HL-60 (cell line): ENCODE measurements around the gene DPP10.

ENCODE experiments used
- DNase-seq, 2 experiments: peaks; one replicate each; pipeline ENCODE4 v3.0.0-alpha.2; 2010 to 2020; ENCODE audit warnings: low read depth in 1 of 2, low spot score in 1 of 2
- H3K27ac ChIP-seq: fragments of 250-450 bp; sonication (Bioruptor Pico); replicated peaks from 2 replicates; pipeline ENCODE4 v1.5.1; 2020; ENCODE audit warnings: mild to moderate bottlenecking, moderate library complexity
- H3K27me3 ChIP-seq: fragments of 250-450 bp; sonication (Bioruptor Pico); 2 replicates; pipeline ENCODE4 v1.5.1; 2021; ENCODE audit warnings: mild to moderate bottlenecking, moderate library complexity; ENCODE audit not compliant: insufficient read depth, poor library complexity, severe bottlenecking
- H3K4me3 ChIP-seq: replicated peaks from 2 replicates; pipeline ENCODE4 v1.5.1; 2011; ENCODE audit warnings: mild to moderate bottlenecking, control low read depth, low read length; ENCODE audit not compliant: insufficient read depth
- CTCF ChIP-seq: IDR thresholded peaks from one replicate; pipeline ENCODE4 v1.5.1; 2011; ENCODE audit warnings: low read length, control low read depth, inconsistent platforms; ENCODE audit not compliant: insufficient read depth
- GABPA ChIP-seq: IDR thresholded peaks from 2 replicates; pipeline ENCODE4 v1.6.1; 2012; ENCODE audit warnings: low read depth
- POLR2AphosphoS5 ChIP-seq: IDR thresholded peaks from 2 replicates; pipeline ENCODE4 v1.6.1; 2012; ENCODE audit warnings: low read depth
- REST ChIP-seq: IDR thresholded peaks from 2 replicates; pipeline ENCODE4 v1.6.1; 2012; ENCODE audit warnings: low read depth; ENCODE audit not compliant: insufficient replicate concordance
- SPI1 ChIP-seq: IDR thresholded peaks from 2 replicates; pipeline ENCODE4 v1.6.1; 2012; ENCODE audit warnings: low read depth, mild to moderate bottlenecking, borderline replicate concordance

Gene DPP10

GRCh38 chr2:114929225-114929624, 486.8 kb downstream of the DPP10 start:
- TF ChIP-seq SPI1 (no peak), CTCF (no peak), REST (no peak), GABPA (no peak), POLR2AphosphoS5 (no peak)
- Histone ChIP-seq H3K27me3 (no peaks in the 10 kb centered on the region), H3K27ac (no peak overlapping the region), H3K4me3 (no peak overlapping the region)
- no peak for DNase-seq

GRCh38 chr2:114933671-114934241, 491.3 kb downstream of the DPP10 start:
- TF ChIP-seq REST, result no peak
- no peak for TF ChIP-seq POLR2AphosphoS5
- TF ChIP-seq GABPA, result no peak
- TF ChIP-seq CTCF, result no peak
- no peak for TF ChIP-seq SPI1
- no peak for DNase-seq
- no peaks in the 10 kb centered on the region for H3K27me3 ChIP-seq
- H3K4me3 ChIP-seq, result no peak overlapping the region
- H3K27ac ChIP-seq, result no peak overlapping the region

DNA sequence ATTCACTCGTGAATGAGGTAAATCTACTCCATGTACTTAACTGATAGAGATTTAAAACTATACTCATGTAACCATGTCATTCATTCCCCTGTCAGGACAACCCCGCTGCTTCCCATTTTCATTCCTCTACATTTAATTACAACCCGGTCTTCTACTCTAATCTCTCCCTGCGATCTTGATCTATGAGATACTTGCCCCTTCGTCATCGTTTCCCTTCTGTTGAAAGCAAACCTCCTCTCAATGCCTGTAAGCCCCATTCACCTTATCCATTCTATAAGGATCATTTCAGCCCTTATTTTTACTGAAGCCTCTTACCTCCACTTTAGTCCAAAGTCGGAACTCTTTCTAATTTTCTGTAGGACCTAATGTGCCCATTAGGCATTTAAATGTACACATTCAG, 492.6 kb downstream of the DPP10 start:
- TF ChIP-seq GABPA, result no peak
- TF ChIP-seq CTCF, result no peak
- no peak for TF ChIP-seq SPI1
- no peak for TF ChIP-seq REST
- no peak for TF ChIP-seq POLR2AphosphoS5
- H3K4me3 ChIP-seq, result no peak overlapping the region
- no peaks in the 10 kb centered on the region for H3K27me3 ChIP-seq
- DNase-seq, result no peak
- H3K27ac ChIP-seq, result no peak overlapping the region
